Measurements from ENCODE around the gene TBC1D21.
A peak's percentile ranks its signal among the peaks of the same experiment; 100 is the strongest.

TBC1D21 gene

GRCh38 chr15:73909651-73910050 lies 36.3 kb downstream of the TBC1D21 start:
- no peak for DNase-seq

- DNase-seq = no peak
Observed at GRCh38 chr15:73910522-73911303, 37.3 kb downstream of the TBC1D21 start.

- no peak for DNase-seq
Observed at GRCh38 chr15:73912030-73912596, 38.7 kb downstream of the TBC1D21 start.

GRCh38 chr15:73914145-73914544 lies 40.8 kb downstream of the TBC1D21 start:
- no peak for DNase-seq

- DNase-seq = no peak
Observed at GRCh38 chr15:73915082-73915481, 41.7 kb downstream of the TBC1D21 start.

- DNase-seq = peak; percentile 4
Observed at GRCh38 chr15:73918784-73919183, 45.4 kb downstream of the TBC1D21 start.

- no peak for DNase-seq
Observed at GRCh38 chr15:73919706-73920105, 46.3 kb downstream of the TBC1D21 start.

- DNase-seq = no peak
Observed at GRCh38 chr15:73921254-73921925, 48.0 kb downstream of the TBC1D21 start.

GRCh38 chr15:73922186-73923151 lies 49.1 kb downstream of the TBC1D21 start:
- no peak for DNase-seq

- no peak for DNase-seq
Observed at GRCh38 chr15:73923156-73923487, 49.8 kb downstream of the TBC1D21 start.

- no peak for DNase-seq
Observed at GRCh38 chr15:73923488-73924164, 50.3 kb downstream of the TBC1D21 start.

GRCh38 chr15:73924171-73924921 lies 51.0 kb downstream of the TBC1D21 start:
- peak; percentile 17 for DNase-seq

GRCh38 chr15:73925848-73926218 lies 52.5 kb downstream of the TBC1D21 start:
- DNase-seq = no peak

- DNase-seq = peak; percentile 81
Observed at GRCh38 chr15:73926219-73927002, 53.0 kb downstream of the TBC1D21 start, which contains the start of gene LOXL1. Gene LOXL1, plus strand, starts transcription at chr15:73926462. Its CDS starts 322 bp downstream, at chr15:73926784.

GRCh38 chr15:73927003-73927475 lies 53.7 kb downstream of the TBC1D21 start:
- DNase-seq = peak; percentile 82

GRCh38 chr15:73927476-73928240 lies 54.3 kb downstream of the TBC1D21 start:
- DNase-seq = peak; percentile 82

GRCh38 chr15:73928241-73928579 lies 54.8 kb downstream of the TBC1D21 start:
- DNase-seq = no peak

- no peak for DNase-seq
Observed at GRCh38 chr15:73928971-73929627, 55.7 kb downstream of the TBC1D21 start.

- no peak for DNase-seq
Observed at GRCh38 chr15:73930371-73930770, 57.0 kb downstream of the TBC1D21 start.

Measured in DMS53 (cell line).